ENCODE data around the gene SCN1B.
"Not testable (repeated sequence)": the region's sequence is repeated elsewhere in the genome, so short reads cannot be mapped to it uniquely, and the experiment has no call there.

Gene SCN1B

DNA sequence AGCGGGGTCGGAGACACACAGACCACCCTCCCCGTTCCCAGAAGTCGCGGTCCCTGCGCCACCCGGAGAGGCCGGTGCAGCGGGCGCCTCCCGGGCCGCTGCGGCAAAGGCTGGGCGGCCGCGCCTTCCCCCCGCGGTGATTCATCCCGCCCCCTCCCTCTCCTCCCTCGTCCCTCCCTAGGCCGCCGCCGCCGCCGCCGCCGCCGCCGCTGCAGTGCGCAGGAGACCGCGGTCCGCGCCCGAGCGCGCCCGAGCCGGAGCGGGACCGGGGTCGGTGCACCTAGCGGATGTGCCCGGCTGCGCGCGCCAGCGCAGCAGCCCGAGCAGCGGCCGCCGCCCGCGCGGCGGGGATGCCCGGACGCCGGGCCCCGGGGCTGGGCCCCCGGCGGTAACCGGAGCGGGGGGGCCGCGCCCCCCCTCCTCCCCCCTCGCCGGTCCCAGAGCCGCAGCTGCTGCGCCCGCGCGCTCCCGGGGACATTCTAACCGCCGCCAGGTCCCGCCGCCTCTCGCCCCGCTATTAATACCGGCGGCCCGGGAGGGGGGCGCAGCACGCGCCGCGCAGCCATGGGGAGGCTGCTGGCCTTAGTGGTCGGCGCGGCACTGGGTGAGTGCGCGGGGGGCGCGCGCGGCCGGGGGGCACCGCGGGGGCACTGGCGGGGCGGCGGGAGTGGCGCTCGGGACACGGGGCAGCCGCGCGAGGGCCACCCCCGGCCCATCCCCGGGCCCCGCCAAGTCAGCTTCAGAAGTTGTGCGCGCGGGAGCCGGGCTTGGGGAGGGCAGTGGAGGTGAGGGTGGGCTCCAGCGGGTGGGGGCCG lies at the start of gene SCN1B:
SCN1B (plus strand) TSS at position 214 of the 815 bp plus-strand sequence; CDS start at position 565, 351 bp downstream.
- DNase-seq (ENCODE audit: low read depth) = peak; percentile 70

GRCh38 chr19:34982275-34982674 lies 48.0 kb upstream of the SCN1B start:
- no peak for DNase-seq (ENCODE audit: low read depth)

DNA sequence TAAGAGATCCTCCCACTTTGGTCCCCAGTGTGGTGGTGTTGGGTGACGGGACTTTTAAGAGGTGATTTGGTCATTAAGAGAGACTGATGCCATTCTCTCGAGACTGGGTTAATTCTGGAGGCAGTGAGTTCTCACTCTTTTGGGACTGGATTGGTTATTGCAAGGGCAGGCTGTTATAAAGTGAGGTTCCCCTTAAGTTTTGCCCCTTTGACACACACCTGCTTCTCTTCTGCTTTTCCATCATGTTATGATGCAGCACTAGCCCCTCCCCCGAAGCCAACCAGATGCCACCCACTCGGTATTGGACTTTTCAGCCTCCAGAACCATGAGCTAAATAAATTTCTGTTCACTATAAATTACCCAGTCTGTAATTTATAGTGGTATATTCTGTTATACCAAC lies 46.5 kb upstream of the SCN1B start:
- no peak for DNase-seq (ENCODE audit: low read depth)

GRCh38 chr19:34984287-34984686 lies 46.0 kb upstream of the SCN1B start:
- no peak for DNase-seq (ENCODE audit: low read depth)

GRCh38 chr19:34985249-34986022 lies 44.8 kb upstream of the SCN1B start:
- peak; percentile 47 for DNase-seq (ENCODE audit: low read depth)

DNA sequence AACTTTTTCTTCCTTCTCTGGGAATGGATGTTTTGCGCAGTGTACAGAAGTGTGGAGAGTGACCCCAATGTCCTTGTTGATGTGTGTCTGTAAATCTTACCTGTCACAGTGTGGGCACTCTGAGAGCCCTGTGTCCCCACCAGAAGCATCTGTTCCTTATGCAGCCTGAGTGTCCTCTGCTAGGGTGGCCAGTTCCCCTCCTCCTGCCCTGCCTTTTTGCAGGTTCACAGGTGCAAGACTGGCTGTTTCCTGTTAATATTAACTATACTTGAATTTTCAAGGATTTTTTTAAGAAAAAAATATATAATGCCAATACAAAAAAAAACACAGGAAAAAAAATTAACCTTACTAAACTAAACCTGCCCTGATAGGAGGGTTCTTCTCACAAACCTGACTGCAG lies 42.2 kb upstream of the SCN1B start:
- DNase-seq (ENCODE audit: low read depth) = no peak

DNA sequence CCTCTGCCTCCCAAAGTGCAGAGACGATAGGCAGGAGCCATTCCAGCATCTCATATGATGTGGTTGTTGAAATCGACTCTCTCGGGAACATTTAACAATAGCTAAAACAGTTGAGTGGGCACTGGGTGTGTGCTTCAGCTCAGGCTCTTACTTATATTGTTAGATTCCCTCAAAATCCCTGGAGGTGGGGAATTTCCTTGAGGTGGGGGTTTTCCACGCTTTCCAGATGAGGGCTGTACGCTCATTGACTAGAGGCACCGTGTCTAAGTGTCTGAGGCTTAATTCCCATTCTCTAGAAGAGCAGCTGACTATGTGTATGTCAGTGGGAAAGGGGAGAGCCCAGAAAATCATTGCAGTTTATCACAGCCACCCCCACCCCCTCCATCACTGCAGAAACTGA lies 41.0 kb upstream of the SCN1B start:
- no peak for DNase-seq (ENCODE audit: low read depth)

DNA sequence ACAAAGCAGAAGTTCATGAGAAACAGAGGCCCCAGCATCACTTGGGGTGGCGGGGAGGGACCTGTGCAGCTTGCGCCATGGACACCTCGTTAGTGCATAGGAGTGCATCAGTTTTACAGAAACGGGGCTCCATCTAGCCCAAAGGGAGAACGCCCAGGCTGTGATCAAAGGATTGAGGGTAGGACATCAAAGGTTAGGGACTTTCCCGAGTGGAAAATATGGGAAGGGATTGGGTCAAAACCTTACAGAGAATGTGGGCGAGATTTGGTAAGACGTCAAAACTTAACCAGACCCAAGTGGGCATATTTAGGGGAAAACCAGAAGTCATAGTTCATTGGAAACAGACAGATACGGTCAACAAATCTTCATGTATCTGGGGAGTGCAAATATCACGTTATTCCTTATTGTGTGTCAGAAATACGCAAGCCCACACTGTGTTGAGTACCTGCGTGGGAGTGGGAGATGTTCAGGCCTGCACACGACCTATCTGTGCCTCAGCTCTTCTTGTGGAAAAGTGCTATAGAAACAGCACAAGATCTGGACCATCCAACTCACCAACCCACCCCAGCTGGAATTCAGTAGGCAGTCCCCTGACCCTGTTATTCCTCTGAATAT lies 39.6 kb upstream of the SCN1B start:
- no peak for DNase-seq (ENCODE audit: low read depth)

- no peak for DNase-seq (ENCODE audit: low read depth)
These were observed 38.5 kb upstream of the SCN1B start for GRCh38 chr19:34991542-34992333.

DNA sequence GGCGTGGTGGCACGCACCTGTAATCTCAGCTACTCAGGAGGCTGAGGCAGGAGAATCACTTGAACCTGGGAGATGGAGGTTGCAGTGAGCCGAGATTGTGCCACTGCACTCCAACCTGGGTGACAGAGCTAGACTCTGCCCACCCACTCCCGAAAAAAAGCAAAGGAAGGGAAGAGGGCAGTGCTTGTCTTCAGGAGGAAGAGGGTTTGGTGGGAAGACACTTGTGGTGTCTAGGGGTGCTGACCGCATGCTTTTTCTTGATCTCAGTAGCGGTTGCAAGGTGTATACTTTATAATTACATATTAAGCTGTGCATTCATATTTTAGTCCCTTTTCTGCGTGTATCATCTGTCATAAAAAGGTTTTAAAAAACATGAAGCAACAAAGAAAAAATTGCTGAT lies 37.7 kb upstream of the SCN1B start:
- not testable (repeated sequence) for DNase-seq (ENCODE audit: low read depth)

GRCh38 chr19:34994286-34994642 lies 36.0 kb upstream of the SCN1B start:
- DNase-seq (ENCODE audit: low read depth) = no peak

- no peak for DNase-seq (ENCODE audit: low read depth)
These were observed 35.4 kb upstream of the SCN1B start for GRCh38 chr19:34994643-34995541.

DNA sequence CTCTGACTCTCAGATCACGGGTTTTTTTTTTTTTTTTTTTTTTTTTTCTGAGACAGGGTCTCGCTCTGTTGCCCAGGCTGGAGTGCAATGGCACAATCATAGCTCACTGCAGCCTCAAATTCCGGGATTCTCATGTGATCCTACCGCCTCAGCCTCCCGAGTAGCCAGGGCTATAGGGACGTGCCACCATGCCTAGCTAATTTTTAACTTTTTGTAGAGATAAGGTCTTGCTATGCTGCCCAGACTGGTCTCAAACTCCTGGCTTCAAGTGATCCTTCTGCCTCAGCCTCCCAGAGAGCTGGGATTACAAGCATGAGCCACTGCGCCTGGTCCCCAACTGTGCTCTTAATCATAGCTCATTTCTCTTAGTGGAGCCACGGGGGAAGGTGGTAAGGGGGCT lies 34.7 kb upstream of the SCN1B start:
- DNase-seq (ENCODE audit: low read depth) = no peak

GRCh38 chr19:34997071-34997617 lies 33.1 kb upstream of the SCN1B start:
- no peak for DNase-seq (ENCODE audit: low read depth)

DNA sequence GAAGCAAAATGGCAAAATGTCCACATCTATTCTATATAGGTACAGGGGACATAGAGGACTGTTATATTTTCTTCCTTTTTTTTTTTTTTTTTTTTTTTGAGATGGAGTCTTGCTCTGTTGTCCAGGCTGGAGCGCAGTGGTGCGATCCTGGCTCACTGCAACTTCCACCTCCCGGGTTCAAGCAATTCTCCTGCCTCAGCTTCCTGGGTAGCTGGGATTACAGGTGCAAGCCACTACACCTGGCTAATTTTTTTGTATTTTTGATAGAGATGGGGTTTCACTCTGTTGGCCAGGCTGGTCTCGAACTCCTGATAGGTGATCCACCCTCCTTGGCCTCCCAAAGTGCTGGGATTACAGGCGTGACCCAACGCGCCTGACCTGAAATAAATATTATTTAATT lies 32.0 kb upstream of the SCN1B start:
- DNase-seq (ENCODE audit: low read depth) = not testable (repeated sequence)

DNA sequence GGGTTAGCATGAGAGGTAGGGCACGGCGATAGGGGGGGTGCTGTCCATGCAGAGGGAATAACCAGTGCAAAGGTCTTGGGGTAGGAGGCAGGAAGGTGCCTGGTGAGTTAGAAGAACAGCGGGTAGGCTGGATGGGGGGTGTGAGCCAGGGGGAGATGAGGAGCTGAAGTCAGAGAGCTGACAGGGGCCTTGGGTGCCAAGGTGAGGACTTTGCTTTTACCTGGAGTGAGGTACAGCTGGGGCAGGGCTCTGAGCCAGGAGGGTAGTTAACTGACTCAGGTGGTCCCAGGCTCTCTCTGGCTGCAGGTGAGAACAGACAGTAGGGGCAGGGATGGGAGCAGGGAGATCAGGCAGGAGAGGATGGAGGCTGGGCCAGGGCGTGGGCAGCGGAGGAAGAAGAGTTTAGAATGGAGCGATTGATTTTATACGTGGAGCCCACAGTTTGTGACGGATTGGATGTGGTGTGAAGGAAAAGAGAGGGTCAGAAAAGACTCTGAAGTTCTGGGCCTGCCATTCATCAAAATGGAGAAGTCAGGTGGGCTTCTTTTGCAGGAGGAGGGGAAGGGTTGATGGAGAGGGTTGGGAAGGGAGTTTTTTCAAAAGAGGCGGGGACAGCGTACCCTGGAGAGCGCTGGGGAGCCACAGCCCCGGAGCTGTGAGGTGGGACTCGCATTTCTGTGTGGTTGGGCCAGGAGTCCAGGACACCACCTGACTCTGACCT lies 31.3 kb upstream of the SCN1B start:
- DNase-seq (ENCODE audit: low read depth) = no peak

GRCh38 chr19:34999498-35000337 lies 30.6 kb upstream of the SCN1B start, which contains the start of gene GRAMD1A:
TSS of gene GRAMD1A (plus strand) at chr19:35000323. CDS start at chr19:35000479, 156 bp downstream.
- peak; percentile 88 for DNase-seq (ENCODE audit: low read depth)

DNA sequence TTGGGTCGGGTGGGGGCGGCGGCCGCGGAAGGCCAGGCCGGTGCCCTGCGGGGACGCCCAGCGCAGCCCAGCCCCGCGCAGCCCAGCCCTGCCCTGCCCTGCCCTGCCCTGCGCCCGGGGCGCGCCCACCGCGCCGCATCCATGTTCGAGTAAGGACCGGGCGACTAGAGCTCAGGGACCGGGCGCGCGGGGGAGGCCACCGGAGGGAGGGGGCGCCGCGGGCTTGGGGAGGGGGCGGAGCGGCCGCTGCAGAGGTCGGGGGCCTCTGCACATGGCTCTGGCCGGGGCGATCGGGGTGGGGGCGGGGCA lies 30.0 kb upstream of the SCN1B start:
- no peak for DNase-seq (ENCODE audit: low read depth)
